ENCODE data around the gene COG5. TPM values are rescaled to one million over a fixed set of nuclear protein-coding genes. Genes with fewer than 3 reads are reported as not detected.

COG5 gene
- total and polyA plus RNA-seq, 2 of the 8 experiments (the other 6 are each of a cell fraction or from before 2014, with no cell fraction given): 10.5 to 28.1 TPM

- no peak overlapping the region for H3K23ac ChIP-seq (ENCODE audit: insufficient read length)
- no peak overlapping the region for H2BK5ac ChIP-seq (ENCODE audit: low read depth, low read length)
- H2BK12ac ChIP-seq (ENCODE audit: low read depth, low read length): no peak overlapping the region
- no peak overlapping the region for H2AFZ ChIP-seq (ENCODE audit: low read length)
- no peak overlapping the region for H3K9ac ChIP-seq (replicated peaks in 1 of 4; ENCODE audit: extremely low read depth in 1 of 4, low read depth in 3 of 4, low read length in 3 of 4)
- no peak overlapping the region for H2BK120ac ChIP-seq (replicated peaks; ENCODE audit: low read depth, low read length)
- H3K9me3 ChIP-seq (ENCODE audit: insufficient read depth in 2 of 2, low read depth in 1 of 2, low read length in 1 of 2): no peaks in the 10 kb centered on the region
- no peaks in the 10 kb centered on the region for H4K20me1 ChIP-seq (replicated peaks in 1 of 2; ENCODE audit: control insufficient read depth in 1 of 2, insufficient read depth in 2 of 2, low read length in 2 of 2)
- H4K8ac ChIP-seq (ENCODE audit: extremely low read depth, insufficient read depth, low read length): no peak overlapping the region
- CTCF ChIA-PET (ENCODE audit: partially characterized antibody): no interaction called here
- H3K4ac ChIP-seq (replicated peaks; ENCODE audit: insufficient read length, low read depth, low read length): no peak overlapping the region
- H3K27me3 ChIP-seq (replicated peaks in 1 of 4; ENCODE audit: control insufficient read depth in 3 of 4, extremely low read depth in 1 of 4, insufficient read depth in 3 of 4, low read length in 3 of 4): no peaks in the 10 kb centered on the region
- H3K14ac ChIP-seq (ENCODE audit: insufficient read length): no peak overlapping the region
- POLR2A ChIA-PET (ENCODE audit: partially characterized antibody): no interaction called here
- H3K56ac ChIP-seq (replicated peaks; ENCODE audit: insufficient read length, low read depth, low read length): no peak overlapping the region
- H4K91ac ChIP-seq (replicated peaks; ENCODE audit: insufficient read length, low read length): no peak overlapping the region
- no peak overlapping the region for H3K27ac ChIP-seq (ENCODE audit: low read depth, low read length)
- H4K5ac ChIP-seq (ENCODE audit: insufficient read length, low read depth, low read length): no peak overlapping the region
- H3K4me2 ChIP-seq (ENCODE audit: insufficient read depth in 1 of 2, low read depth in 2 of 2, low read length in 2 of 2): no peak overlapping the region
- no peak overlapping the region for H2BK15ac ChIP-seq (ENCODE audit: low read length)
- no peaks in the 10 kb centered on the region for H3K79me2 ChIP-seq (ENCODE audit: control insufficient read depth in 1 of 2, insufficient read depth in 2 of 2, low read length in 2 of 2)
- no peak overlapping the region for H3K18ac ChIP-seq (ENCODE audit: extremely low read depth, low read length)
- H2BK20ac ChIP-seq (ENCODE audit: low read length): no peak overlapping the region
- H3K4me3 ChIP-seq (ENCODE audit: extremely low read depth in 1 of 4, insufficient read depth in 2 of 4, low read depth in 3 of 4, low read length in 4 of 4): no peak overlapping the region
- no peak for DNase-seq (ENCODE audit: low read depth in 1 of 2, low spot score in 2 of 2)
- H2AK5ac ChIP-seq (ENCODE audit: low read depth, low read length): no peak overlapping the region
- no peaks in the 10 kb centered on the region for H3K23me2 ChIP-seq (ENCODE audit: low read depth, low read length)
- FAIRE-seq: no peak
- no peaks in the 10 kb centered on the region for H3K79me1 ChIP-seq (ENCODE audit: low read depth, low read length)
- no peaks in the 10 kb centered on the region for H3K4me1 ChIP-seq (replicated peaks in 1 of 4; ENCODE audit: control insufficient read depth in 3 of 4, insufficient read depth in 4 of 4, low read length in 3 of 4)
- H3K36me3 ChIP-seq (ENCODE audit: control insufficient read depth in 2 of 4, insufficient read depth in 4 of 4, low read length in 3 of 4): no peaks in the 10 kb centered on the region
- TF ChIP-seq CHD7 (IDR thresholded peaks at IDR 0.05; ENCODE audit: insufficient replicate concordance, low read length): no peak
Observed at GRCh38 chr7:107327986-107328569, 235.6 kb downstream of the COG5 start.
